ENCODE results near the gene HTR3B. TPM values are rescaled to one million over a fixed set of nuclear protein-coding genes. Genes with fewer than 3 reads are reported as not detected.

The HTR3B gene
- total RNA-seq, 4 donors from 2014 or later, result not detected

DNA sequence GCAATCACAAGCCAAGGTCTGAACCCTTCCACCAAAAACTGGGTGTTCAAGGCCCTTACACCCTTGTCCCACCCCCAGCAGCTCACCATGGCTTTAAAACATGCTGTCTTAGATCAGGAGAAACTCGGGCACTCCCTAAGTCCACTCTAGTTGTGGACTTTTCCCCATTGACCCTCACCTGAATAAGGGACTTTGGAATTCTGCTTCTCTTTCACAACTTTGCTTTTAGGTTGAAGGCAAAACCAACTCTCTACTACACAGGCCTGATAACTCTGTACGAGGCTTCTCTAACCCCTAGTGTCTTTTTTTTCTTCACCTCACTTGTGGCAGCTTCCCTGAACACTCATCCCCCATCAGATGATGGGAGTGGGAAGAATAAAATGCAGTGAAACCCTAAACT, 85.3 kb downstream of the HTR3B start:
- WGBS, 2 donors, result 73 to 80% methylated on average over 2 of the region's 2 CpGs

DNA sequence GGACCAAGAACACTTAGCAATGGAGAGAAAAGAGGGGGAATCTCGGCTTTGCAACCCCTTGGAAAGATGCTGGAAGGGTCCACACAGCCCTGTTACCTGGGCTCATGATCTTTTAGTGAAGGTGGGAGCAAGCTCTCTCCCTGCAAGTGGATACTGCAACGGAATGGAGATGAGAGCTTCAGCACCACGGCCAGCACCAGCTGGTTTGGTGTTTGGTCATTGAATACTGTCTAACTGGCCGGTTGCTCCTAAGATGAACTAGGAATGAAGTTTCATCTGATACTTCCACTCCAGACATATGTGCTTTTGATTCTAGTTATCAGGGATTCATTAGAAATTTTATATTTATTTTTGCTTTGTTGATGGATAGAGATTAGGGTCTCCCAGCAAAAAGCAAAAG, 86.6 kb downstream of the HTR3B start:
- no peak for DNase-seq (ENCODE audit: low spot score in 2 of 2)
- H3K4me3 ChIP-seq (ENCODE audit: low read depth, poor library complexity, severe bottlenecking), result no peak overlapping the region
- 7 to 15% methylated on average over 4 of the region's 4 CpGs for WGBS, 2 donors
- intact Hi-C loops (cut with DNase I; ENCODE audit: low total_unique reads), result loop anchor here (10.0 kb wide), 1 partner anchor 274 kb away; no protein-coding TSS in a partner anchor
- TF ChIP-seq, protein P1, sequence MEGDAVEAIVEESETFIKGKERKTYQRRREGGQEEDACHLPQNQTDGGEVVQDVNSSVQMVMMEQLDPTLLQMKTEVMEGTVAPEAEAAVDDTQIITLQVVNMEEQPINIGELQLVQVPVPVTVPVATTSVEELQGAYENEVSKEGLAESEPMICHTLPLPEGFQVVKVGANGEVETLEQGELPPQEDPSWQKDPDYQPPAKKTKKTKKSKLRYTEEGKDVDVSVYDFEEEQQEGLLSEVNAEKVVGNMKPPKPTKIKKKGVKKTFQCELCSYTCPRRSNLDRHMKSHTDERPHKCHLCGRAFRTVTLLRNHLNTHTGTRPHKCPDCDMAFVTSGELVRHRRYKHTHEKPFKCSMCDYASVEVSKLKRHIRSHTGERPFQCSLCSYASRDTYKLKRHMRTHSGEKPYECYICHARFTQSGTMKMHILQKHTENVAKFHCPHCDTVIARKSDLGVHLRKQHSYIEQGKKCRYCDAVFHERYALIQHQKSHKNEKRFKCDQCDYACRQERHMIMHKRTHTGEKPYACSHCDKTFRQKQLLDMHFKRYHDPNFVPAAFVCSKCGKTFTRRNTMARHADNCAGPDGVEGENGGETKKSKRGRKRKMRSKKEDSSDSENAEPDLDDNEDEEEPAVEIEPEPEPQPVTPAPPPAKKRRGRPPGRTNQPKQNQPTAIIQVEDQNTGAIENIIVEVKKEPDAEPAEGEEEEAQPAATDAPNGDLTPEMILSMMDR (IDR thresholded peaks at IDR 0.05), result no peak
- TF ChIP-seq POLR2A (IDR thresholded peaks at IDR 0.05), result no peak

More for the DNA sequence above, 85.3 kb downstream of the HTR3B start:
- no peak for TF ChIP-seq POLR2A (IDR thresholded peaks at IDR 0.05)
- TF ChIP-seq, protein P1 (IDR thresholded peaks at IDR 0.05), result no peak
- intact Hi-C loops (cut with DNase I; ENCODE audit: low total_unique reads), result loop anchor here (10.0 kb wide), 1 partner anchor 275 kb away; no protein-coding TSS in a partner anchor
- no peak overlapping the region for H3K4me3 ChIP-seq (ENCODE audit: low read depth, poor library complexity, severe bottlenecking)
- no peak for DNase-seq (ENCODE audit: low spot score in 2 of 2)

DNA sequence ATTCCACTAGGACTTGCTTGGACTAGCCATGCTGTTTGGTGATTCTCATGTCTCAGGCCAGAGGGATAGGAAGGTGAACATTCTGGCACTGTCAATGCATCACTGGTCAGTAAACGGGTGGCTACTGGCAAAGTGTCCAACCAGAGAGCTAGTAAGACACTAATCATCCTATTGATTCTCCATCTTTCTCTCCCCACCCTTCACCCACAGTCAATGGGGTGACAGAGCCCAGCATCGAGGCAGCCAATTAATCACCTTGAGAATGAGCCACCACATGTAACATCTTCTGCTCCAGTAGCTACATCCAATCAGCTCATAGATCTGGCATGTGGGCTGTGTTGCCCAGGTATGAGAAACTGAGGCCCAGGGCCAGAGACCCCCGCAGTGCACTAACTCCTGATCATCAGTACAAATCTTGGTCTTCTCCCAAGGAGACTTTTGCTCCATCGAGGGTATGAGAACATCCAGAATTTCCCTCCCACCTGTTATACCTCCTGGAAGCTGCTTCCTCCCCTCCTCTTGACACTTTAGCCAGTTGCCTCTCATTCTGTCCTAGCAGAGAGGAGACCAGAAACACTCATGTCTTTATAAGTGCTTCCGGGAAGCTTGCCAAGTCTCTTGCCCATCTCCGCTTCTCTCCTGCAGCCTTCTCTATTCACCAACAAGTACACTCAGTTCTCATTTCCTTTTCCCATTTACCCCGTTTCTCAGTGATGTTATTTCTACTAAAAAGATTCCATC, 87.3 kb downstream of the HTR3B start:
- no peak for DNase-seq (ENCODE audit: low spot score in 2 of 2)
- H3K4me3 ChIP-seq (ENCODE audit: low read depth, poor library complexity, severe bottlenecking), result no peak overlapping the region
- intact Hi-C loops (cut with DNase I; ENCODE audit: low total_unique reads), result loop anchor here (10.0 kb wide), 1 partner anchor 273 kb away; no protein-coding TSS in a partner anchor
- WGBS, 2 donors, result 65 to 67% methylated on average over 7 of the region's 7 CpGs
- no peak for TF ChIP-seq POLR2A (IDR thresholded peaks at IDR 0.05)

DNA sequence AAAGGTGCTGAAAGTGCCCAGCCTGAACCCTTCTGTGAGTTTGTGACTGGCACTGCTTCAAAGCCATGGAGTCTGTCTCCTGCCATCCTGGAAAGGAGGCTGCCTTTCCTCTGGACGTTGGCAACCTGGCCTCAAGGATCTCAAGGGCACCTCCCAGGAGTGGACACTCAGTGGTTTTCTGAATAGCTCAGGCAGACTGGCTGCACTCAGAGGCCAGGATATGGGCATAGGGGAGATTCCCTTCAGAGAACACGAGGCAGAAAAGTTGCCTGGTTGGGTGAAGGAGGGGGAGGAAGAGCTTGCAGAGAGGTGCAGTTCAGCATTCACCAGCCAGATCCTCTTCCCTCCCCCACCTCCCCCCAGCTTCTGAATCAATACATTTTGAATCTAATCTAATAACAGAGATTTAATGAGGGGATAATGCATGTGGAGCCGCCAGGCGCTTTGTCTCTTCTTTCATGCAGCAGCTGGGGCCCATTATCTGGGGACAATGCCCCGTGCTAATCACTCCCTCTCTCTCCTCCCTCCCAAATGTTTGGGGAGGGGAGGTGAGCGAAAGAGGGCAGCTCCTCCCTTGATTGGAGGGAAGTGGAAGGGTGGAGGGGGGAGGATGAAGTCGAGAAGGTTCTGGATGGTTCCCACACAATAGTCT, 88.0 kb downstream of the HTR3B start:
- TF ChIP-seq, protein P1 (IDR thresholded peaks at IDR 0.05), result no peak
- TF ChIP-seq POLR2A (IDR thresholded peaks at IDR 0.05), result no peak
- WGBS, 2 donors, result 19 to 23% methylated on average over 7 of the region's 7 CpGs
- H3K4me3 ChIP-seq (ENCODE audit: low read depth, poor library complexity, severe bottlenecking), result no peak overlapping the region
- intact Hi-C loops (cut with DNase I; ENCODE audit: low total_unique reads), result loop anchor here (10.0 kb wide), 1 partner anchor 272 kb away; no protein-coding TSS in a partner anchor
- DNase-seq (ENCODE audit: low spot score in 2 of 2), result no peak

DNA sequence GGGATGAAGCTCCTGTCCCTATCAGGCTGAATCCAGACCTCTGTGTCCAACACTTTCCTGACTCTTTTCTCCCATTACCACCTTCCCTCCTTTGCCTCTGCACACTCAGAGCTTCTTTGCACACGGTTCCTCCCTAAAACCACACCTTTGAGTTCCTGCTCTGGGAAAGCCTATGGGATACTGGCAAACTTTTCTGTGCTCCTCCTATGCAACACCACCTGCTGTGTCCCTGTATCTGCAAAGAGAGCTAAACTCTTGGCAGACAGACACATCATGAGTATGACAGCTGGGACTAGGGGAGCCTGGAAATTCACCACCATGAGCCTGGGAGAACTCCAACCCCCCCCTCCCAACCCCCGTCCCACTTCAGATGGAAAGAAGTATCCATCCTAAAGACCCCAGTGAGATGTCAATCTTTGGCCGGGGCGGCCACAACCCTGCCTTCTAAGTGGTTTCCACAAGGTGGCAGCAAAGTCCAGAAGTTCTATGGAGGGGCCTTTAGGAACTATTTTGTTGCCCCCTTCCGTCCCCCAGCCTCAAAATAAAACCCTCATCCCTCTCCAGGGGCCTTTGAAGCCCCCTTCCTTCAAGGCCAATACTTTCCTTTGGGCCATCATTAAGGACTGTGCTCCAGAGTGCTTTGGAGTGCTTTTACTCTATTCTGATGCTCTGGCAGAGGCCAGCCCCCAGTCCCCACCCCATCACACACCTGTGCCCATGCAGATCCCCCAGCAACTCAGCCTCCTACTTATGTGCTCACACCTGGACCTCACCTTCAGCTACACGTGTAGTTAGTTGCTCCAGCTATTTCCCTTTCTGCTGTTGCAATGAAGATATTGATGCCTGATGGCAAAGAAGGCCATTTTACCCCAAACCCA, 89.7 kb downstream of the HTR3B start:
- DNase-seq (ENCODE audit: low spot score in 2 of 2), result no peak
- 2% methylated on average over 6 of the region's 6 CpGs for WGBS, 2 donors
- no peak for TF ChIP-seq POLR2A (IDR thresholded peaks at IDR 0.05)
- TF ChIP-seq, protein P1 (IDR thresholded peaks at IDR 0.05), result no peak
- intact Hi-C loops (cut with DNase I; ENCODE audit: low total_unique reads), result loop anchor here (10.0 kb wide), 1 partner anchor 270 kb away; no protein-coding TSS in a partner anchor
- H3K4me3 ChIP-seq (ENCODE audit: low read depth, poor library complexity, severe bottlenecking), result no peak overlapping the region

Other genes starting within 250 kb of the HTR3B start
- gene TMPRSS5, start 198.5 kb upstream of the HTR3B start, total RNA-seq, result 1 to 10 TPM; 1.1 to 4.2 (median 3.0) TPM
- 10 to 100 TPM; 24.9 to 30.1 (median 27.9) TPM for gene ZW10, start 131.1 kb upstream of the HTR3B start, total RNA-seq
- gene CLDN25, start 125.0 kb upstream of the HTR3B start, total RNA-seq, result not detected
- 10 to 100 TPM; 13.0 to 26.8 (median 16.4) TPM for gene USP28, start 29.2 kb upstream of the HTR3B start, total RNA-seq
- under 1 TPM in 3 of 4 donors, not detected in 1; 0.15 to 0.55 (median 0.42) TPM for gene HTR3A, start 70.3 kb downstream of the HTR3B start, total RNA-seq
- 100 to 1,000 TPM; 167 to 369 (median 233) TPM for gene ZBTB16, start 154.9 kb downstream of the HTR3B start, total RNA-seq